GM18511 (cell line): ENCODE results near the gene ARHGAP6.
"Not testable (repeated sequence)": the region's sequence is repeated elsewhere in the genome, so short reads cannot be mapped to it uniquely, and the experiment has no call there.

Experiments used
- ATAC-seq: cut with Tn5 transposase; IDR thresholded peaks from one replicate; pipeline ENCODE4 v1.9.1; 2021; ENCODE audit warnings: mild to moderate bottlenecking, moderate library complexity; ENCODE audit not compliant: unreplicated experiment

The ARHGAP6 gene

GRCh38 chrX:11647138-11647537, 18.6 kb downstream of the ARHGAP6 start:
- ATAC-seq, result no peak

DNA sequence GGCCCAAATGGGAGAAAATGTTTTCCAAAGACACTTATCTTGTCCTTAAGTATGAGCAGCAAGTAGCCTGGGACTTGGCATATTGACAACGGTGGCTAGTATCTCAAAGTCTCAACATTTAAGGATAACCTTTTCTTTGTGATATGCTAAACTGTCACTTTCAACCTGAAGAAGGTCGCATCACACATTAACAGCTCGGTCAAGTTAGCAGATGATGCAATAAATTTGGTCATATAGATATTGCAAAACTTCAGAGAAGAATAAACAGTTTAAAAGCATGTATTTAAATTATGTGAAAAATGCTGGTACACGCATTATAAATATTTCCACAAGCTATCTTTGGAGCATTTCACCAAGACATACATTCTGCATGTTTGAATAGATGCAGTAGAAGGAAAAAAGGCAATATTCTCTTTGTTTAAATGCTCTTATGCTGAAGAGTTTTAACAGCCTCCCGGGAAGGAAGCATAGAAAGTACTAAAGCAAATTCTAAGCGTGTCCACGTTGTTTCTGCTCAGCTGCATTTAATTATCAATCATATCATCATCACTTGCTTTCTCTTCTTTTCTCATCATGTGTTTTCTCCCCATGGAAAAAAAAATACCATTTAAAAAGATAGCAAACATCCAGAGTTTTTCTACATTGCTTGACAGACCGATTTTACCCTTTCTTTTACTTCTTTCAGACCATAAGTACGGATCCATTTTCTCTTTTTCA, 24.2 kb downstream of the ARHGAP6 start:
- ATAC-seq, result no peak

- no peak for ATAC-seq
These were observed 25.6 kb downstream of the ARHGAP6 start for GRCh38 chrX:11640089-11640488.

- no peak for ATAC-seq
These were observed 33.0 kb downstream of the ARHGAP6 start for GRCh38 chrX:11632732-11633131.

DNA sequence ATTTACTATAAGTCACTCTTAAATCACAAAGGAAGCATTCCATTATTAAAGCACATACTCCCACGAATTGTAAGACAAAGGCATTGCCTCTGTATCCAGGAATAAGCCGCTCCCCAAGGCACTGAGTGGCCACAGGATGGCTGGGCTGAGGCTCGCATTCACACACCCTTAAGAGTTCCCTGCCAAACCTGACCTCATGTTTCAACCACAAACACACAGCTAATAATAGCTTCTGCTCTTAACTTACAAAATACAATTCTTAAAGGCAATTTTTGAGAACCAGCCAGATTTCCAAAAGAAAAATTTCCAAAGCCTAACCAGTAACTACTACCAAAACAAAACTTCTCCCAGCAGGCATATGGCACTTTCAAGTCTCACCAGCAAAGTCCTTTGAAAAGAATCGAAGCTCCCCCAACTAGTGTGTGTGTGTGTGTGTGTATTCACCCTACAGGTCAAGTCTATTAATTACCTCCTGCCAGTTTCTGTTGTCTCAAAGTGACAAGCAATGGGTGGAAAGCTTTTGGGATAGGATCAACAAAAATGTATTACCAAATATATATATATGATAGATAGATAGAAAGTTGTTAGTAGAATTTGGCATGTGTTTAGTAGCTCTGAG, 36.0 kb downstream of the ARHGAP6 start:
- peak; percentile 92 for ATAC-seq

- ATAC-seq, result peak; percentile 54
These were observed 37.3 kb downstream of the ARHGAP6 start for GRCh38 chrX:11628399-11628798.

GRCh38 chrX:11626351-11626750, 39.4 kb downstream of the ARHGAP6 start:
- no peak for ATAC-seq

DNA sequence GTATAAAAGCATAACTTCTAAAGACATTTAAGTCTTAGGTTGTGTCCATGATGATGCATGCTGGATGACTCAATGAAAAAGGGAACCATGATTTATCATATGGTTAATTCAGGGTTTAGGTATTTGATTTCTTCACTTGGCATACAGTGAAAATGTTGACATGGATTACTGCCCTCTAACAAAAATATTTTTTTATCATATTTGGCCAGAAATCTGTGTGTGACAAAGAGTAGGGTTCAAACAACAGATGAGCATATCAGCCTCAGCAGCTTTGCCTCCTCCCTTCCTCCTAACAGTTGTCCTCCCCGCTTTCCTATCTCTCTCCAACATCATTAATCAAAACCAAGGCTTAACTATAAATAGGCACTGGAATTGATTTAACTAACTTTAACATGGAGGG, 46.3 kb downstream of the ARHGAP6 start:
- no peak for ATAC-seq

- not testable (repeated sequence) for ATAC-seq
These were observed 51.5 kb downstream of the ARHGAP6 start for GRCh38 chrX:11614253-11614652.

- ATAC-seq, result peak; percentile 76
These were observed 53.8 kb downstream of the ARHGAP6 start for GRCh38 chrX:11611965-11612364.

DNA sequence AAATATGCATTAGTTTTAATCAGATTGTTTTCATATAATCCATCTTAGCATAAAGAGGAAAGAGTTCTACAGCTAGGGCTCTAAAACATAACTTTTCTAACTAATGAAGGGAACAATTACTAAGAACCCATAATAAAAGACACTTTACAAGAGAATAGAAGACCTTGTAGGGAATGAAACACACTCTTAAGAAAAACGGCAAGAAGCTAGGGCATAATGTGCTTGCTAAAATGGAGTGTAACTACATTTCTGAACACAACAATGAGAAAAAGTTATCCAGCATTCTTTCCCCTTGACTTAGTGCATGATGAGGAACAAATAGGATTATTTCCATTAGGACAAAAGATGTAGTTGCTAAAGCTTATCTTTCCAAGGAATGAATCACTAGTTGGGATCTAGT, 54.6 kb downstream of the ARHGAP6 start:
- no peak for ATAC-seq

DNA sequence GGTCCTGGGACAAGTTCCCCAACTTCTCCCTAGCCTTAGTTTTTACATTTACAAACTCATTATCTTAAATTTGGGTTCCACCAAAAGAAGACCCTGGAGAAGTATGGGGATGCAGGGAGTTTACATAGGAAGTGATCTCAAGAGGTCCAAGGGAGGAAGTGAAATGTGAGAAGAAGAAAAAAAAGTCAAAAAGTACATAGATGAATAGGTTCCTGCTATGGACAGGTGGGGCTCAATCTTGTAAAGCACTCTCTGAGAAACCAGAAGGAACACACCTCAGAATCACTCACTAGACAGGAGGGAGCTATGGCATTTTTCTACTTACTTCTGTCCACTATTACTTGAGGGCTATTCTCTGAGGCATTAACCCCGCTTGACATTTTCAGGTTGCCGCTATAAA, 56.6 kb downstream of the ARHGAP6 start:
- ATAC-seq, result peak; percentile 76

DNA sequence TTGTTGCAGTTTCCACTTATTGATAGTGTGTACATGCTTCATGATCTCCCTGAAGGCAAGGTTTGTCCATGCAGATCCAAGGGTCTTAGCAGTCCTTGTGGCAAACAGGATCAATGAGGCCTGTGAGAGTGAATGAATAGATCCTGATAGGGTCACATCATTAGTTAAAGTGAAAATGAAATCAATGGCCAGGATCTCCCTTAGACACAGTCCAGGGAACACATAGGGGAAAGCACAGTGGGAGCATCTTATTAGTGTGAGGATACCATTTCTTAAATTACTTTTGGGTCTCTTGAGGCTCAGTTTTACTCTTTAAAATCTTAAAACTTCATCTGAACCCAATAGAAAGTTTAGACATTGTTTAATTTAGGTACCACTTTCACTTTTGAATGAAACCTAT, 59.3 kb downstream of the ARHGAP6 start:
- no peak for ATAC-seq

- ATAC-seq, result no peak
These were observed 65.1 kb downstream of the ARHGAP6 start for GRCh38 chrX:11600578-11600977.

GRCh38 chrX:11597479-11597878, 68.2 kb downstream of the ARHGAP6 start:
- no peak for ATAC-seq

DNA sequence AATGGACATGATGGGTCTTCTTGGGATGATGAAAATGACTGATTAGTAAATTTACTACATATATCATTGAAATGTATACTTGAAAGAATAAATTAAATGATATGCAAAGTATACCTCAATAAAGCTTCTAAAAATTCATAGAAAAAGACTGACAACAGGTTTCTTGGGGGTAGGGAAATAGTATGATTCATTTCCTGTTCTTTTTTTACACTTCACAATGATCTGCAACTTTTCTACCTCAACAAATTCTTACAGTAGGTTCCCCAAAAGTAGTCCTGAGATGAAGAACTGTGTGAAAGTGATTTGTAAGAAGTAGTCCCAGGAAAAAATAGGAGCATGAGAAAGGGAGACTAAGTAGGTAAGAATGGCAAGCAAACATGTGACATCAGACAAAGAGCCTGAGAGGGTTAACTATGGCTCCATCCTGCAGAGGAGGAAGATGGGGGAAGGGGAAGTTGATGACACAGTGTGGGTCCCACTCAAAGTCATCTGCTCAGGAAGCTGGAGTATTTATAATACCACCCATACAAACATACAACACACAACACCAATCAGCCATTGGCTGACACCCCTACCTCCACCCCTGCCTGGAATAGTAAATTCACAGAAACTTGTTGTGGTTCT, 73.9 kb downstream of the ARHGAP6 start:
- ATAC-seq, result peak; percentile 68

GRCh38 chrX:11589641-11590040, 76.1 kb downstream of the ARHGAP6 start:
- ATAC-seq, result no peak

GRCh38 chrX:11588097-11588496, 77.6 kb downstream of the ARHGAP6 start:
- no peak for ATAC-seq

DNA sequence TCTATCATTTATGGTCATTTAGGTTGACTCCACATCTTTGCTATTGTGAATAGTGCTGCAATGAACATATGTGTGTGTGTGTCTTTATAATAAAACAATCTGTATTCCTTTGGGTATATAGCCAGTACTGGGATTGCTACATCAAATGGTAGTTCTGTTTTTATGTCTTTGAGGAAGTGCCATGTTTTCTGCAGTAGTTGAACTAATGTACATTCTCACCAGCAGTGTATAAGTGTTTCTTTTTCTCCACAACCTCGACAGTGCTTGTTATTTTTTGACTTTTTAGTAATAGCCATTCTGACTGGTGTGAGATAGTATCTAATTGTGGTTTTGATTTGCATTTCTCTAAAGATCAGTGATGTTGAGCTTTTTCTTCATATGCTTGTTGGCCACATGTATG, 80.5 kb downstream of the ARHGAP6 start:
- ATAC-seq, result no peak

- ATAC-seq, result no peak
These were observed 84.9 kb downstream of the ARHGAP6 start for GRCh38 chrX:11580789-11581188.

- peak; percentile 45 for ATAC-seq
These were observed 85.8 kb downstream of the ARHGAP6 start for GRCh38 chrX:11579636-11580600.
